Measurements from ENCODE around the gene MOB2.
"Not testable (repeated sequence)": the region's sequence is repeated elsewhere in the genome, so short reads cannot be mapped to it uniquely, and the experiment has no call there.

Gene MOB2

DNA sequence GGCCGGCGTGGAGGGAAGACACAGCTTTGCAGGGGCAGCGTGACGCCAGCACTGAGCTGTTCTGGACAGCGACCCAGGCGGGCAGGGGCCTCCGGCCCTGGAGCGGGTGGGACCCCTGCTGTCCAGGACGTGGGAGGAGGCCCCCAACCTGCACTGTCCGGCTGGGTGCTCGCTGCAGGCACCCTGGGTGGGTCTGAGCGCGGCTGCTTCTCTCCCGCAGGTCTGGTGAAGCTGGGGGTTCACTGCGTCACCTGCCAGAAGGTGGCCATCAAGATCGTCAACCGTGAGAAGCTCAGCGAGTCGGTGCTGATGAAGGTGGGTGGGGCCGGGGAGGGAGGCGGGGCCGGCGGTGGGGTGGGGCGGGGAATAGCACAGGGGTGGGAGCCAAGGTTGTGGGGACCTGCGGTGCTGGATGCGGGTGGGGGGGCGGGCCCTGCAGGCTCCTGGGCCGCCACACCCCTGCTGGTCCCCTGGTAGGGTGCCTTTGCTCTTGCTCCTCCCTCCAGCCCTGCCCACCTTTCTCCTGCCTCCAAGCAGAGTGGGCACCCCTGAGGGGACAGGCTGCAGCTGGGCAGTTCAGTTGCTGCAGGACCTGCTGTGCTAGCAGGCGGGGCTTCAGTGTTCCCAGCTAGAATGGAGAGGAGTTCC is 50.6 kb downstream of the MOB2 start:
- H3K27ac ChIP-seq: no peak overlapping the region
- H3K4me1 ChIP-seq: peaks cover 0 to 11% (median 0%) of the 10 kb centered on the region in 4 donors
- TF ChIP-seq, protein P1, sequence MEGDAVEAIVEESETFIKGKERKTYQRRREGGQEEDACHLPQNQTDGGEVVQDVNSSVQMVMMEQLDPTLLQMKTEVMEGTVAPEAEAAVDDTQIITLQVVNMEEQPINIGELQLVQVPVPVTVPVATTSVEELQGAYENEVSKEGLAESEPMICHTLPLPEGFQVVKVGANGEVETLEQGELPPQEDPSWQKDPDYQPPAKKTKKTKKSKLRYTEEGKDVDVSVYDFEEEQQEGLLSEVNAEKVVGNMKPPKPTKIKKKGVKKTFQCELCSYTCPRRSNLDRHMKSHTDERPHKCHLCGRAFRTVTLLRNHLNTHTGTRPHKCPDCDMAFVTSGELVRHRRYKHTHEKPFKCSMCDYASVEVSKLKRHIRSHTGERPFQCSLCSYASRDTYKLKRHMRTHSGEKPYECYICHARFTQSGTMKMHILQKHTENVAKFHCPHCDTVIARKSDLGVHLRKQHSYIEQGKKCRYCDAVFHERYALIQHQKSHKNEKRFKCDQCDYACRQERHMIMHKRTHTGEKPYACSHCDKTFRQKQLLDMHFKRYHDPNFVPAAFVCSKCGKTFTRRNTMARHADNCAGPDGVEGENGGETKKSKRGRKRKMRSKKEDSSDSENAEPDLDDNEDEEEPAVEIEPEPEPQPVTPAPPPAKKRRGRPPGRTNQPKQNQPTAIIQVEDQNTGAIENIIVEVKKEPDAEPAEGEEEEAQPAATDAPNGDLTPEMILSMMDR (IDR thresholded peaks at IDR 0.05): no peak
- H3K9me3 ChIP-seq: no peaks in the 10 kb centered on the region
- peaks cover 0 to 72% of the 10 kb centered on the region in 2 donors for H3K27me3 ChIP-seq
- no peaks in the 10 kb centered on the region for H3K36me3 ChIP-seq
- H3K4me3 ChIP-seq: no peak overlapping the region
- no peak for DNase-seq
- intact Hi-C loops (cut with DNase I; ENCODE audit: low total_unique reads): no loop called here

GRCh38 chr11:1435479-1435819 is 51.1 kb downstream of the MOB2 start:
- DNase-seq; H3K36me3 ChIP-seq; H3K4me3 ChIP-seq; H3K27ac ChIP-seq; H3K9me3 ChIP-seq; intact Hi-C loops (cut with DNase I; ENCODE audit: low total_unique reads): not testable (repeated sequence)
- Histone ChIP-seq H3K27me3 (peaks cover 0 to 67% of the 10 kb centered on the region in 2 donors), H3K4me1 (peaks cover 0 to 11% (median 0%) of the 10 kb centered on the region in 4 donors)

DNA sequence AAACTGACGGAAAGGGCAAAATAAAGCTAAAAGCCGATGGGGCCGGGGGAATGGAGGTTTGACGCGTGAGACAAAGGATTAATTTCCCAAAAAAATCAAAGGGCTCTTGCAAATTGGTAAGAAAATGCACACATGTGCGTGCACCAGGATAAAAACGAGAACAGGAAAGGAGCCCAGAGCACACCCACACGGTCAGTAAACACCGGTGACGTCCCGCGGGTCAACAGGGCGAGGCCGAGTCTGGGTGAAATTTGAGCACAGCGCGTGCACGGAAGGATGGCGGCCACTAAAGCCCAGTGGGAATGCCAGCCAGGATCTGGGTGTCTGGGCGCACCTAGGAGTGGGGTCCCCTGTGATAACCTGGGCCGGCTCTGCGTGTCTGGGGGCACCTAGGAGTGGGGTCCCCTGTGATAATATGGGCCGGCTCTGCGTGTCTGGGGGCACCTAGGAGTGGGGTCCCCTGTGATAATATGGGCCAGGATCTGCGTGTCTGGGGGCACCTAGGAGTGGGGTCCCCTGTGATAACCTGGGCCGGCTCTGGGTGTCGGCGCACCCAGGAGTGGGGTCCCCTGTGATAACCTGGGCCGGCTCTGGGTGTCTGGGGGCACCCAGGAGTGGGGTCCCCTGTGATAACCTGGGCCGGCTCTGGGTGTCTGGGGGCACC is 52.5 kb downstream of the MOB2 start:
- Histone ChIP-seq H3K9me3 (no peaks in the 10 kb centered on the region), H3K4me3 (no peak overlapping the region), H3K27ac (no peak overlapping the region), H3K27me3 (peaks cover 0 to 53% of the 10 kb centered on the region in 2 donors), H3K36me3 (no peaks in the 10 kb centered on the region), H3K4me1 (peaks cover 0 to 11% (median 0%) of the 10 kb centered on the region in 4 donors)
- intact Hi-C loops (cut with DNase I; ENCODE audit: low total_unique reads): no loop called here
- TF ChIP-seq, protein P1 (IDR thresholded peaks at IDR 0.05): no peak
- no peak for DNase-seq

DNA sequence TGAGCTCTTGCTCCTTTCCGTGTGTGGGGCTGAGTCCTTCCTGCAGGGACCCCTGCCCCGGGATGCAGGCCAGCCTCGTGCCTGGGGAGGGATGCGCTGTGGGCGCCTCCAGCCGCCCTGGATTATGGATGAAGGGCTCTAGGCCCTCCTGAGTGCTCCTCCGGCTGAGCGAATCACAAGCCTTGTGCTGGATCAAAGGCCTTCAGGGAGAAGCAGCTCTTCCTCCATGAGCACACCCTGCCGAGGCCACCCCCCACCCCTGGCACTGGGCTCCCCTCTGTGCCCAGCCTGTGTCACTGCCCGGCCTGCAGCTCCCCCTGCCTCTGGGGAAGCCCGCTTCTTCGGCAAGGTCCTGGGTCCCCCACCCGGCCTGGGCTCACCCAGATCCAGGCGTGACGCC is 53.0 kb downstream of the MOB2 start:
- Histone ChIP-seq H3K4me1 (peaks cover 0 to 11% (median 0%) of the 10 kb centered on the region in 4 donors), H3K4me3 (no peak overlapping the region), H3K27ac (no peak overlapping the region), H3K36me3 (no peaks in the 10 kb centered on the region), H3K9me3 (no peaks in the 10 kb centered on the region), H3K27me3 (peaks cover 0 to 48% of the 10 kb centered on the region in 2 donors)
- TF ChIP-seq, protein P1 (IDR thresholded peaks at IDR 0.05): no peak
- intact Hi-C loops (cut with DNase I; ENCODE audit: low total_unique reads): no loop called here
- no peak for DNase-seq

GRCh38 chr11:1428762-1429316 is 57.7 kb downstream of the MOB2 start:
- DNase-seq: no peak
- no peaks in the 10 kb centered on the region for H3K36me3 ChIP-seq
- no peak overlapping the region for H3K27ac ChIP-seq
- H3K4me3 ChIP-seq: no peak overlapping the region
- intact Hi-C loops (cut with DNase I; ENCODE audit: low total_unique reads): no loop called here
- peaks cover 0 to 42% of the 10 kb centered on the region in 2 donors for H3K27me3 ChIP-seq
- H3K9me3 ChIP-seq: no peaks in the 10 kb centered on the region
- H3K4me1 ChIP-seq: no peaks in the 10 kb centered on the region
- TF ChIP-seq, protein P1 (IDR thresholded peaks at IDR 0.05): no peak

- H3K9me3 ChIP-seq: peaks cover 0 to 12% (median under 1%) of the 10 kb centered on the region in 3 donors
- DNase-seq: no peak
- H3K4me3 ChIP-seq: no peak overlapping the region
- intact Hi-C loops (cut with DNase I; ENCODE audit: low total_unique reads): no loop called here
- no peak overlapping the region for H3K27ac ChIP-seq
- no peaks in the 10 kb centered on the region for H3K4me1 ChIP-seq
- TF ChIP-seq, protein P1 (IDR thresholded peaks at IDR 0.05): no peak
- H3K36me3 ChIP-seq: no peaks in the 10 kb centered on the region
- peaks cover 0 to 45% of the 10 kb centered on the region in 2 donors for H3K27me3 ChIP-seq
Observed at GRCh38 chr11:1425439-1425838, 61.1 kb downstream of the MOB2 start.
